GM13977 (cell line): ENCODE data around the gene MYL3.

ENCODE experiments used
- DNase-seq: peaks from one replicate; pipeline ENCODE4 v3.0.0; 2012; ENCODE audit warnings: low spot score
- CTCF ChIP-seq: IDR thresholded peaks from 2 replicates; pipeline ENCODE4 v1.5.1; 2012; ENCODE audit warnings: mild to moderate bottlenecking, control low read depth; ENCODE audit not compliant: insufficient read depth; ENCODE audit errors: extremely low read depth, missing control alignments
- in situ Hi-C: fragments of 300-500 bp; cut with MboI; formaldehyde crosslinking; loops from one replicate; pipeline ENCODE4 v1.12.0; 2022; ENCODE audit warnings: low sequenced_read_pairs, low pct_unique_long_range_greater_than_20kb, mixed read lengths, inconsistent platforms; ENCODE audit not compliant: unreplicated experiment

Gene MYL3

DNA sequence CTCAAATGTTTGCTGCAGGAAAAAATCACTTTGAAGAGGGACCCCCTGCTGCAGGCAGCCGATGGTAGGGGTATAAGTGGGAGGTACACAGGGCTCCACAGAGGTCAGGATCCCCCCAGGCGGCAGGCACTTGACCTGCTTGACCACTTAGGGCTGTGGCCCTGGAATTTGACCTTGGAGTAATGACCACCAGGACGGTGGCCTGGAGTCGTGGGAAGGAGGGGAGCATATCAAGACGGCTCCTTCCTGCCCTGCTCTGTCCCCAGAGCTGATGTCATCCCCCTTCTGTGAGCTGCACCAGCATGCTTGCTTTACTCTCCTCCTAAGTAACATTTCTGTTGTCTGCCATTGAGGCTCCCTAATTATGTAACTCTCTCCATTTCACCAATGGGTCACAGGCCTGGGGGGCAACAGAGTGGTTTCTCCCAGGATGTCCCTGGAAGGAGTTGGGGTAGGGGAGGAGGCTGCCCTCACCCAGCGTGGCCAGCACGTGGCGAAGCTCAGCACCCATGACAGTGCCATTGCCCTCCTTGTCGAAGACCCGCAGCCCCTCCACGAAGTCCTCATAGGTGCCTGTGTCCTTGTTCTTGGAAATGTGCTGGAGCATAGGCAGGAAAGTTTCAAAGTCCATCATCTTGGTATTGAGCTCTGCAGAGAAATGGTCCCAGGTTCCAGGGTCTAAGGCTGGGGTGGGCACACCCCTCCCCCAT is 4.1 kb downstream of the MYL3 start:
- TF ChIP-seq CTCF, result no peak
- DNase-seq, result no peak
- in situ Hi-C loops, result no loop called here

GRCh38 chr3:46858456-46858855 is 4.8 kb downstream of the MYL3 start:
- no peak for DNase-seq

GRCh38 chr3:46857485-46858341 is 5.5 kb downstream of the MYL3 start:
- DNase-seq, result no peak
- TF ChIP-seq CTCF, result no peak
- in situ Hi-C loops, result no loop called here

More at GRCh38 chr3:46858456-46858855, 4.8 kb downstream of the MYL3 start:
- in situ Hi-C loops, result no loop called here
- no peak for TF ChIP-seq CTCF

DNA sequence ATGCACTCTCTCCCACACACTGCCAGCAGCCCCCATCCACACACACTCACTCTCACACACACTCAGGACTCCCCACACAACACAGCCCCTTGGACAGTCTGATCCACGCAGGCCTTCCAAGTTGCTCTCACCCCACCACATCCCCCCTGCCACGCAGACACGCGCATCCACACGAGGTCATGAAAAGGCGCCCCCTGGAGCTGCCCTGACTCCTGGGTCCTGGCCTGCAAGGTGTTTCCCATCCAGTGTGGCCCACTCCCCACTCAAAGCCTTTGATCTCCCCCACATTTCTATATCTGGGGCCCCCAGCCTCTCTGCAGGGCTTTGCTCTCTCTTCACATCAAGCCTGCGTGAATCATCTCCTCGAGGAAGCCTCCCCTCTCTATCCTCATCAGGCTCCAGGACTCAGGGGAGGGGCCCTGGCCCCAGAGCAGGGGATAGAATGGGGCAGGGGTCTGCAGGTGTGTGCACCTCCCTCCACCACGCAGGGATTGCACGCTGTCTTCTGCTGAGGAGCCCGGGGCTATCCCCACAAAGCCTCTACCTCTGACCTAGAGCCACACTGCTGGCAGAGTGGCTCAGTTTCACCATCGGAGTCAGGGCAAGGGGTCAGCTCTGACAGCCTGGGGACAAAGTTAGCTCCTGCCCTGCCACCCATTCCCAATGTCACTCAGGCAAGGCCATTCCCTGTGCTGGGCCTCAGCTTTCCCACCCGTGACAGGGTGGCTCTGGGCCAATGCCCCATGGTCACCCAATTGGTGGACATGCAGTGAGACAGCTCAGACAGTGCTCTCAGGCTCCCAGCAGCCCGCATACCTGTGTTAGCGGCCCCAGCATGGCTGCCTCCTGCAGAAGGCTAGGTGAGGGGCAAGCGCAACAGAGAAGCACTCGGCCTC is 6.4 kb downstream of the MYL3 start:
- DNase-seq, result no peak
- in situ Hi-C loops, result no loop called here
- TF ChIP-seq CTCF, result no peak

- in situ Hi-C loops, result no loop called here
- no peak for TF ChIP-seq CTCF
- DNase-seq, result no peak
These were observed 8.7 kb downstream of the MYL3 start for GRCh38 chr3:46854555-46854991.
